HUES64 (cell line): ENCODE measurements around the gene CLNK.
"Not testable (repeated sequence)": the region's sequence is repeated elsewhere in the genome, so short reads cannot be mapped to it uniquely, and the experiment has no call there.

Experiments used
- H3K27ac ChIP-seq: 2 replicates; pipeline ENCODE4 v1.7.0; 2013; ENCODE audit warnings: low read depth, low read length, inconsistent platforms
- H3K27me3 ChIP-seq: 2 replicates; pipeline ENCODE4 v1.6.1; 2013; ENCODE audit warnings: mild to moderate bottlenecking, low read length; ENCODE audit not compliant: insufficient read depth
- H3K36me3 ChIP-seq: 2 replicates; pipeline ENCODE4 v1.6.1; 2013; ENCODE audit warnings: mild to moderate bottlenecking, low read length; ENCODE audit not compliant: insufficient read depth
- H3K4me1 ChIP-seq: 2 replicates; pipeline ENCODE4 v1.6.1; 2013; ENCODE audit warnings: mild to moderate bottlenecking, low read length, moderate library complexity; ENCODE audit not compliant: insufficient read depth
- H3K4me3 ChIP-seq: 2 replicates; pipeline ENCODE4 v1.5.1; 2013; ENCODE audit warnings: mild to moderate bottlenecking, low read length, moderate library complexity
- H3K9ac ChIP-seq: 2 replicates; pipeline ENCODE4 v1.6.1; 2013; ENCODE audit warnings: mild to moderate bottlenecking, low read depth, low read length
- H3K9me3 ChIP-seq: 2 replicates; pipeline ENCODE4 v1.6.1; 2013; ENCODE audit warnings: low read depth, low read length; ENCODE audit not compliant: insufficient read depth
- WGBS: fragments of 150-250, 120-280 bp; methylation state at CpG from one replicate; pipeline ENCODE4 v1.1.7; 2013; ENCODE audit warnings: missing lambda C conversion rate; 5-methylcytosine and 5-hydroxymethylcytosine counted together

Gene CLNK

GRCh38 chr4:10577018-10577417 lies 107.5 kb downstream of the CLNK start:
- Histone ChIP-seq H3K4me1 (peaks cover 11% of the 10 kb centered on the region), H3K4me3 (no peak overlapping the region), H3K9ac (no peak overlapping the region), H3K27me3 (no peaks in the 10 kb centered on the region; the same call in 1 of the 2 replicates), H3K36me3 (no peaks in the 10 kb centered on the region), H3K27ac (no peak overlapping the region), H3K9me3 (no peaks in the 10 kb centered on the region)
- WGBS, result 6% methylated on average over 1 of the region's 1 CpG

GRCh38 chr4:10576236-10576635 lies 108.3 kb downstream of the CLNK start:
- H3K27ac ChIP-seq, result no peak overlapping the region
- no peak overlapping the region for H3K4me3 ChIP-seq
- H3K4me1 ChIP-seq, result peaks cover 7% of the 10 kb centered on the region; the same call in 1 of the 2 replicates
- no peak overlapping the region for H3K9ac ChIP-seq
- 90% methylated on average over 4 of the region's 4 CpGs for WGBS
- no peaks in the 10 kb centered on the region for H3K36me3 ChIP-seq
- H3K9me3 ChIP-seq, result no peaks in the 10 kb centered on the region
- H3K27me3 ChIP-seq, result no peaks in the 10 kb centered on the region; the same call in 1 of the 2 replicates

- peaks cover 7% of the 10 kb centered on the region; the same call in 1 of the 2 replicates for H3K4me1 ChIP-seq
- no peak overlapping the region for H3K27ac ChIP-seq
- H3K4me3 ChIP-seq, result no peak overlapping the region
- H3K27me3 ChIP-seq, result no peaks in the 10 kb centered on the region; the same call in 1 of the 2 replicates
- H3K36me3 ChIP-seq, result no peaks in the 10 kb centered on the region
- no peak overlapping the region for H3K9ac ChIP-seq
- no peaks in the 10 kb centered on the region for H3K9me3 ChIP-seq
- WGBS, result 93% methylated on average over 7 of the region's 7 CpGs
Measured at GRCh38 chr4:10575414-10575813, 109.2 kb downstream of the CLNK start.

- not testable (repeated sequence) for H3K27ac ChIP-seq, H3K9ac ChIP-seq, H3K4me1 ChIP-seq, H3K9me3 ChIP-seq, H3K4me3 ChIP-seq, H3K27me3 ChIP-seq, H3K36me3 ChIP-seq
- WGBS, result 91% methylated on average over 8 of the region's 8 CpGs
Measured at GRCh38 chr4:10574553-10574952, 110.0 kb downstream of the CLNK start.

GRCh38 chr4:10571909-10572308 lies 112.7 kb downstream of the CLNK start:
- Histone ChIP-seq H3K9me3 (no peaks in the 10 kb centered on the region), H3K27me3 (no peaks in the 10 kb centered on the region), H3K4me1 (no peaks in the 10 kb centered on the region), H3K27ac (no peak overlapping the region), H3K36me3 (no peaks in the 10 kb centered on the region), H3K9ac (no peak overlapping the region), H3K4me3 (no peak overlapping the region)
- 97% methylated on average over 2 of the region's 2 CpGs for WGBS

- Histone ChIP-seq H3K9ac (no peak overlapping the region), H3K36me3 (no peaks in the 10 kb centered on the region), H3K27ac (no peak overlapping the region), H3K4me1 (no peaks in the 10 kb centered on the region), H3K4me3 (no peak overlapping the region), H3K27me3 (no peaks in the 10 kb centered on the region), H3K9me3 (no peaks in the 10 kb centered on the region)
- WGBS, result 100% methylated on average over 2 of the region's 2 CpGs
Measured at GRCh38 chr4:10569491-10569890, 115.1 kb downstream of the CLNK start.

GRCh38 chr4:10567766-10568165 lies 116.8 kb downstream of the CLNK start:
- no peak overlapping the region for H3K9ac ChIP-seq
- H3K27me3 ChIP-seq, result no peaks in the 10 kb centered on the region
- H3K4me3 ChIP-seq, result no peak overlapping the region
- H3K9me3 ChIP-seq, result no peaks in the 10 kb centered on the region
- no peaks in the 10 kb centered on the region for H3K36me3 ChIP-seq
- H3K27ac ChIP-seq, result no peak overlapping the region
- no peaks in the 10 kb centered on the region for H3K4me1 ChIP-seq

GRCh38 chr4:10565166-10565780 lies 119.3 kb downstream of the CLNK start:
- Histone ChIP-seq H3K4me1 (no peaks in the 10 kb centered on the region), H3K27me3 (no peaks in the 10 kb centered on the region), H3K4me3 (no peak overlapping the region), H3K27ac (no peak overlapping the region), H3K9ac (no peak overlapping the region), H3K9me3 (no peaks in the 10 kb centered on the region), H3K36me3 (no peaks in the 10 kb centered on the region)
- WGBS, result 96% methylated on average over 5 of the region's 5 CpGs

- Histone ChIP-seq H3K9ac (no peak overlapping the region), H3K4me1 (no peaks in the 10 kb centered on the region), H3K36me3 (no peaks in the 10 kb centered on the region), H3K4me3 (no peak overlapping the region), H3K27me3 (no peaks in the 10 kb centered on the region), H3K9me3 (no peaks in the 10 kb centered on the region), H3K27ac (no peak overlapping the region)
- no CpG with 5 or more reads among the region's 6 CpGs for WGBS
Measured at GRCh38 chr4:10554694-10555093, 129.9 kb downstream of the CLNK start.

GRCh38 chr4:10554121-10554520 lies 130.4 kb downstream of the CLNK start:
- no peak overlapping the region for H3K4me3 ChIP-seq
- no peaks in the 10 kb centered on the region for H3K4me1 ChIP-seq
- H3K27ac ChIP-seq, result no peak overlapping the region
- no peaks in the 10 kb centered on the region for H3K36me3 ChIP-seq
- H3K9me3 ChIP-seq, result no peaks in the 10 kb centered on the region
- 89% methylated on average over 2 of the region's 2 CpGs for WGBS
- no peaks in the 10 kb centered on the region for H3K27me3 ChIP-seq
- no peak overlapping the region for H3K9ac ChIP-seq

GRCh38 chr4:10552591-10553280 lies 131.8 kb downstream of the CLNK start:
- Histone ChIP-seq H3K36me3 (no peaks in the 10 kb centered on the region), H3K4me3 (no peak overlapping the region), H3K9me3 (no peaks in the 10 kb centered on the region), H3K27ac (no peak overlapping the region), H3K27me3 (no peaks in the 10 kb centered on the region), H3K4me1 (no peaks in the 10 kb centered on the region), H3K9ac (no peak overlapping the region)
- 91% methylated on average over 13 of the region's 13 CpGs for WGBS
